SH-SY5Y (cell line): ENCODE results near the gene ALKBH3.

Experiments used
- GATA2 ChIP-seq: IDR thresholded peaks from 2 replicates; pipeline ENCODE4 v1.6.1; 2011; ENCODE audit warnings: mild to moderate bottlenecking, low read depth, low read length
- GATA3 ChIP-seq: IDR thresholded peaks from 2 replicates; pipeline ENCODE4 v1.6.1; 2011; ENCODE audit warnings: low read depth, mild to moderate bottlenecking, low read length, moderate library complexity

- TF ChIP-seq GATA2 (peak; percentile 52; the same call in 1 of the 2 replicates), GATA3 (peak; percentile 61)
These were observed 26.7 kb downstream of the ALKBH3 start for GRCh38 chr11:43907028-43907975.
